ENCODE measurements around the gene MCU.
A peak's percentile ranks its signal among the peaks of the same experiment; 100 is the strongest.

Gene MCU

GRCh38 chr10:72802763-72803505 is 111.0 kb downstream of the MCU start:
- DNase-seq (ENCODE audit: low read depth in 2 of 2) = no peak

GRCh38 chr10:72808001-72808400 is 116.1 kb downstream of the MCU start:
- DNase-seq (ENCODE audit: low read depth in 2 of 2) = no peak

DNA sequence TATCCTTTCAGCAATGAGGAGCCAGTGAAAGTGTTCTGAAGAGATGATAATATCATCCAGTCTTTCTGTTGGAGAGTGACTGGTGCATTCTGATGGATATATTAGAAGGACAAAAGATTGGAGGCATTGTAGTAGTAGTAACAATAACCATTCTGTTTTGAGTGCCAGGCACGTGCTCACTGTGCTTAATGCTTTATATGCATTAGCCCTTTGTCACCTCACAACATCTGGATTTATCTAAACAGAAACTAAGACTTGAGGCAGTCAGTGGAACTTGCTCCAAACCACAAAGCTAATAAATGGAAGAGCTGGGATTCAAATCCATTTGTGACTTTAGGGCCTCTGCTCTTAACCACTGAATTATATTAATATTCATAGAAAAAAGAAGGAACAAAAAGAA is 117.1 kb downstream of the MCU start:
- no peak for DNase-seq (ENCODE audit: low read depth in 2 of 2)

- DNase-seq (ENCODE audit: low read depth in 2 of 2) = no peak
These were observed 119.0 kb downstream of the MCU start for GRCh38 chr10:72810976-72811375.

DNA sequence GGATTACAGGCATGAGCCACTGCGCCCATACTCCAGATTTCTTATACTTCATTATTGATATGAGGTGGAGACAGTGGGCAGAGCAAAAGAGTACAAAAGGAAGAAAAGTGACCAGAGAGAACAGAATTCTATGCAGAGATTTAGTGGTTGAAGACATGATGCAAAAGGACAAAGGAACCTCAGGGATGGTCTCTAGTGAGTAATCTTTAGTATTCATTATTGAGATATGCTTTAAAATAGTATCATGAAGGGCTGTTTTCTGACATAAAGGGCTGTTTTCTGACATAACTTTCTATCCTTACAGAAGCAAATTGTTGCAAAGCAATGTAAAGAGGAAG is 120.4 kb downstream of the MCU start:
- DNase-seq (ENCODE audit: low read depth in 2 of 2) = no peak

- no peak for DNase-seq (ENCODE audit: low read depth in 2 of 2)
These were observed 120.9 kb downstream of the MCU start for GRCh38 chr10:72812753-72813430.

- no peak for DNase-seq (ENCODE audit: low read depth in 2 of 2)
These were observed 122.3 kb downstream of the MCU start for GRCh38 chr10:72814099-72814790.

DNA sequence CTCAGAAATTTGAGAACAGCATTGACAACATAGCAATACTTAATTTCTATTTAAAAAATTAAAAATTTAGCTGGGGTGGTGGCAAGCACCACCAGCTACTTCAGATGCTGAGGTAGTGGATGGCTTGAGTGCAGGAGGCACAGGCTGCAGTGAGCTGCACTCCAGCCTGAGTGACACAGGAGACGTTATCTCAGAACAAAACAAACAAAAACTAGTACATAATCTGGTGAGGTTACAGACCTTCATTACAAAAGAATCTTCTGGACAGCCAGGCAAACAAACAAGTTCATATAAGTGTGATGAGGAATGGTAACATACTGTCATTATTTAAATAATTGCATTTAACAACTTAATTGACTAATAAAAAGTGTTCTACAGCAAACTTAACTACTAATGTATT is 124.6 kb downstream of the MCU start:
- DNase-seq (ENCODE audit: low read depth in 2 of 2) = no peak

DNA sequence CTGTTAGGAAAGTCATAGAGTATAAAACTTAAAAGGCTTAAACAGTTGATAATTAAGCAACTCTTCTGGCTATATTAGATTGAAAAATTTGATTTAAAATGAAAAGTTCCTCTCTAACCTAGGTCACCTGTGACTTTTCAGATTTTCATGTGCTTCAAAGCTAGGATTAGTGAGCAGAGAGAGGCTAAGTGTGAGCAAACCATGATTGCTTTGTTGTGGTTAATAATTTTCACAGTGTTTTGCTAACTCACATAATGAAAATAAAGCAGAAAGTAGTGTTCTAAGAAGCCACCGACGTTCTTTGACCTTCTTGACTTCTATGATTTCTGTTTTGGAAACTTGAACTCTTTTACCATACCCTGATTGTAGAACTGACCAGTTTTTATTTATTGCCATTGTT is 126.1 kb downstream of the MCU start:
- DNase-seq (ENCODE audit: low read depth in 2 of 2) = no peak

GRCh38 chr10:72819053-72819452 is 127.1 kb downstream of the MCU start:
- DNase-seq (ENCODE audit: low read depth in 2 of 2) = no peak

GRCh38 chr10:72821606-72822005 is 129.7 kb downstream of the MCU start:
- DNase-seq (ENCODE audit: low read depth in 2 of 2) = no peak

- no peak for DNase-seq (ENCODE audit: low read depth in 2 of 2)
These were observed 130.5 kb downstream of the MCU start for GRCh38 chr10:72822342-72822986.

DNA sequence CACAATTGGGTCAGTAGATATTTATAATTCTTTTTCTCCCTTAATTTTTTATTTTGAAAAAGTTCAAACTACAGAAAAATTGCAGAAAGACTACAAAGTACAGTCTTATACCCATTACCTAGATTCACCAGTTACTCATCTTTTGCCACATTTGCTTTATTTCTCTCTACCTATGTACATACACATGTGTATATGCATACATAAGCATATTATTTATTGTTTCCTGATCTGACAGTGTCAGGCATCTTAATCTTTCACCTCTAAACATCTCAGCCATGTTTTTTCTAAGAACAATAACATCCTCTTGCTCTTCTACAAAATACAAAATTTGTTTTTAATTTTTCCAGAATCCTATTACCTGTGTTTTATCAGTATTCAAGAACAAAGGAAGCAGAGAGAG is 133.2 kb downstream of the MCU start:
- no peak for DNase-seq (ENCODE audit: low read depth in 2 of 2)

DNA sequence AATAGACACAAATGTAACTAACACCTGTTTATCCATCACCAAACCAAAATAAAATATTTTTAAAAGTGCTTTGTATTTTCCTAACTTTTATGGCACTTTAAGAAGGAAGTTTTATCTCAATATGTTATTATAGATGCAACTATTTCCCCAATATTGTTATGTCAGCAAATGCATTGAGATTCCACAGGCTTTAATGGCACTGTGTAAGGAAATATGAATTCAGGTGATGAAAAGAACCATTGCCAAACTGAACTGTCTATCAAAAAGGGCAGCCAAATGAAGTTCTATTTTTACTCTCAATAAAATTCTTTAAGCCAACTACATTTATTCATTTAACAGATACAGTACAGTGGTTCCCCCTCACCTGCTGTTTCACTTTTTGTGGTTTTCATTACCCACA is 134.4 kb downstream of the MCU start:
- DNase-seq (ENCODE audit: low read depth in 2 of 2) = no peak

- DNase-seq (ENCODE audit: low read depth in 2 of 2) = no peak
These were observed 136.4 kb downstream of the MCU start for GRCh38 chr10:72828294-72828693.

GRCh38 chr10:72830625-72831024 is 138.7 kb downstream of the MCU start:
- no peak for DNase-seq (ENCODE audit: low read depth in 2 of 2)

DNA sequence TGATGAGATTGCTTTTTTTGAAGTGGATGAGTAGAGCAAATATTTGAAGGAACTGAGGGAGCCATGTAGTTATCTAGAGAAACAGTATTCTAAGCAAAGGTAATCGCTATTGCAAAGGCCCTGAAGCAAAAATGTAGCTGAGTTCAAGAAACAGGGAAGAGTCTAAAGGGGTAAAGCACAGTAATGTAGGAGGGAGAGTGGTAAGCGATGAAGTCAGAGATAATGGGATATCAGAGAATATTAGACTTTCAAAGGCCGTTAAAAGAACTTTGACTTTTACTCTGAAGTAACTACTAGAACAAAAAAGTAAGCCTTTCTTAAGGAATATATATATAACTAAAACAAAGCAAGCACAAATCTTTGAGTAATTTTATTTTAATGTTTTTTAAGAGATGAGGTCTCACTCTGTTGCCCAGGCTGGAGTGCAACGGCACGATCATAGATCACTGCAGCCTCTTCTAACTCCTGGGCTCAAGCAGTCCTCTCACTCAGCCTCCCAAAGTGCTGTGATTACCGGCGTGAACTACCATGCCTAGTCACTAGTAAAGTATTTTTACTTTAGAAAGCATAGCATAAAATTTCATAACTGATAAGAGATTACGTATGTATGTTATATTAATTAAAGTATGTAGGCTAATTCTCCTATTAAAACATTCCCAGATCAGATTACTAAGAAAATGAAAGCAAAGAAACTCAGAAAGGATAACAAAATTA is 139.9 kb downstream of the MCU start:
- no peak for DNase-seq (ENCODE audit: low read depth in 2 of 2)

DNA sequence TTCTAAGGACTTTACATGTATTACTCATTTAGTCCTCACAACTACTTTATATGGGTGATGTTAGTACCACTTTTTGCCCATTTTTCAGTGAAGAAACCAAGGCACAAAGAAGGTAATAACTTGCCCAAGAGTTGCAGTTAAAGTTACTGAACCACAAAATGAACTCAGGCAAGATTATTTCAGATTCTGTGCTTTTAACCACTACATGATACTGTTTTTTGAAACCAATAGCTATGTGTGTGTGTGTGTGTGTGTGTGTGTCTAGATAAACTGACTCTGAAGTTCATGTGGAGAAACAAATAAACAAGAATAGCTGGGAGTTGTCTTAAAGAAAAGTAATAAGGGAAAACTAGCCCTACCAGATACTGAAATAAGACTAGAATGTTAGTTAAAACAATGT is 140.8 kb downstream of the MCU start:
- no peak for DNase-seq (ENCODE audit: low read depth in 2 of 2)

DNA sequence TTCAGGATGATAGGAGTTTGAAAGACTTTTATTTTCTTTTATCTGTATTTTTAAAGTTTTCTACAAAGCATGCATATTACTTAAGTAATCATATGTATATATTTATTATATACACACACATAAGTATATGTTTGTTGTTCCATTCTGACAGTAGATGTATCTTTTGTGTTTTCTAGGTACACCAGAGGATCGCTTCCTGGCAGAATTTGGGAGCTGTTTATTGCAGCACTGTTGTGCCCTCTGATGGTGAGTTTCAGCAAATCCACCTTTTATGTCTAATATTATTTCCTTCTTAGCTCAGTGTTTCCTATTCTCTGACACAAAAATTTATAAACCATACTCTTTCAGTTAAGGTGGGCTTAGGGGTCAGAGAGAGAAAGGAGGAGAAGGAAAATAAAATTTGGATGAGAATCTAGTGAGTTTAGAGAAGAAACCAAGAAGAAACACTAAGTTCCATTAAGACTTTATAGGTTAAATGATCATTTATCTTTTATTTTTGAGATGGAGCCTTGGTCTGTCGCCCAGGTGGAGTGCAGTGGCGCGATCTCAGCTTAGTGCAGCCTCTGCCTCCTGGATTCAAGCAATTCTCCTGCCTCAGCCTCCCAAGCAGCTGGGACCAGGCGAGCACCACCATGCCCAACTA is 142.4 kb downstream of the MCU start:
- DNase-seq (ENCODE audit: low read depth in 2 of 2) = peak in 1 of 2 donors; percentile 7

DNA sequence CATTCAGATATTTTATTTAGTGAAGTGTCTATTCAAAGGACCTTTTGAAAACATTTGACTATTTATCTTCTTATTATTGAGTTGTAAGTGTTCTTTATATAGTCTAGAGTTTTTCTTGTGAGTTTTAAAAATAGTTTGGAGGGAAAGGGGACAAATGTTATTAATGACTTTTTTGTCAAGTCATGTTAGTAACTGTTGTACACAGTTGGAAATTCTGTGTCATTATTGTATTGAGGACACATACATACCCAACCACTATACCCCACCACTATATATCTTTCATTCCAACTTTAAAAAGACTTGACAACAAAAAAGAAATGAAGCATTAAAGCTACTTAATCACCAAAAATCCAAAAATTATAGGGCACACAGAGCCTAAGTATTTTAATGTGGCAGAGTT is 148.4 kb downstream of the MCU start:
- no peak for DNase-seq (ENCODE audit: low read depth in 2 of 2)

- DNase-seq (ENCODE audit: low read depth in 2 of 2) = no peak
These were observed 149.5 kb downstream of the MCU start for GRCh38 chr10:72841487-72841886.
